BJ (cell line): ENCODE data around the gene IPO8. TPM values are rescaled to one million over a fixed set of nuclear protein-coding genes. Genes with fewer than 3 reads are reported as not detected.

Experiments used
- CTCF ChIA-PET: fragments of 350-600 bp; formaldehyde crosslinking; extraction: SDS; loops from one replicate; lab custom pipeline; 2021; ENCODE audit warnings: antibody characterized with exemption, inconsistent platforms; lab: Yijun Ruan, JAX
- POLR2A ChIA-PET: fragments of 300-600 bp; sonication (Branson Sonifier 250); formaldehyde crosslinking; extraction: SDS; loops from one replicate; lab custom pipeline; 2021; ENCODE audit warnings: antibody characterized with exemption; lab: Charles Lee
- DNase-seq: peaks from one replicate; pipeline ENCODE4 v3.0.0-alpha.2; 2011; ENCODE audit warnings: low read depth
- H3K27me3 ChIP-seq: 2 replicates; pipeline ENCODE4 v1.6.0; 2011; ENCODE audit warnings: low read length; ENCODE audit not compliant: control insufficient read depth, insufficient read depth
- H3K36me3 ChIP-seq: 2 replicates; pipeline ENCODE4 v1.5.1; 2011; ENCODE audit warnings: low read length; ENCODE audit not compliant: control insufficient read depth, insufficient read depth
- H3K4me3 ChIP-seq: 2 replicates; pipeline ENCODE4 v1.5.1; 2011; ENCODE audit warnings: low read depth, mild to moderate bottlenecking, control low read depth, low read length
- CTCF ChIP-seq: IDR thresholded peaks from 2 replicates; pipeline ENCODE4 v1.5.1; 2011; ENCODE audit warnings: low read depth, mild to moderate bottlenecking, control low read depth, inconsistent platforms, low read length, moderate library complexity; ENCODE audit not compliant: insufficient read depth
- polyA plus RNA-seq: library from polyadenylated mRNA; depleted of rRNA; stranded (reverse); fragments of >200 nt; gene quantifications from 2 replicates; pipeline ENCODE4 v1.2.3, GENCODE V29; 2011; rRNA removed

Gene IPO8
- polyA plus RNA-seq, 1 experiment, result 6.8 TPM

- DNase-seq, result no peak
- POLR2A ChIA-PET, result no interaction called here
- CTCF ChIA-PET, result no interaction called here
- Histone ChIP-seq H3K27me3 (no peaks in the 10 kb centered on the region), H3K4me3 (no peak overlapping the region), H3K36me3 (no peaks in the 10 kb centered on the region)
- TF ChIP-seq CTCF, result no peak
Observed at GRCh38 chr12:30585877-30586276, 109.8 kb downstream of the IPO8 start.

GRCh38 chr12:30582943-30583342 lies 112.7 kb downstream of the IPO8 start:
- no peaks in the 10 kb centered on the region for H3K36me3 ChIP-seq
- H3K4me3 ChIP-seq, result no peak overlapping the region
- POLR2A ChIA-PET, result no interaction called here
- CTCF ChIA-PET, result no interaction called here
- DNase-seq, result no peak
- no peaks in the 10 kb centered on the region for H3K27me3 ChIP-seq
- TF ChIP-seq CTCF, result no peak

- ChIA-PET POLR2A (no interaction called here), CTCF (no interaction called here)
- DNase-seq, result no peak
- no peak for TF ChIP-seq CTCF
- Histone ChIP-seq H3K27me3 (no peaks in the 10 kb centered on the region), H3K4me3 (no peak overlapping the region), H3K36me3 (no peaks in the 10 kb centered on the region)
Observed at GRCh38 chr12:30580344-30580743, 115.3 kb downstream of the IPO8 start.

Other genes with a start within 250 kb of the IPO8 start
- gene CAPRIN2, start 59.1 kb upstream of the IPO8 start, polyA plus RNA-seq, result 7.8 and 11.9 TPM in 2 replicates
- gene TSPAN11, start 230.9 kb upstream of the IPO8 start, polyA plus RNA-seq, result 0.44 and 0.64 TPM in 2 replicates